NCI-H1417 (cell line): ENCODE data around the gene GREM2.

Source experiments
- DNase-seq, 3 experiments: peaks; one replicate each; lab custom pipeline; 2025; lab: John Stamatoyannopoulos, UW

The GREM2 gene

GRCh38 chr1:240559781-240560180, 52.2 kb downstream of the GREM2 start:
- no peak for DNase-seq

- DNase-seq: no peak
Measured at GRCh38 chr1:240555524-240555923, 56.4 kb downstream of the GREM2 start.

DNA sequence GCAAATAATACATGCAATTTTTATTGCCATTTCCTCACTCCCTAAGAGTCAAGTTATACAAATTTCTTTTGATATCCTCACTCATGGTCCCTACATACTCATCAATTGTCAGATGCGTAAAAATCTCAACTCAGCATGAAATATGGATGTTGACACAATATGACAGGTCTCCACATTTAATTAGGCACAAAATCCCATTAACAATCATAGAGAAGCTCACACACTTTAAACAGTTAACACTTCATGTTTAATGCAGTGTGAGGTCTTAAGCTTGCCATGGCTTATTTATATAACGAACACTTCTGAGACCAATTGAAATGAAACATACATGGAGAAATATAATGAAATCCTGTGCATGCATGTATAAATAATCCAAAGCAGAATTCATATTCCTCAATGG, 58.6 kb downstream of the GREM2 start:
- peak in 1 of 3 experiments; percentile 63 for DNase-seq

- peak in 2 of 3 experiments; percentile 43 to 81 for DNase-seq
Measured at GRCh38 chr1:240539769-240540414, 72.1 kb downstream of the GREM2 start.

DNA sequence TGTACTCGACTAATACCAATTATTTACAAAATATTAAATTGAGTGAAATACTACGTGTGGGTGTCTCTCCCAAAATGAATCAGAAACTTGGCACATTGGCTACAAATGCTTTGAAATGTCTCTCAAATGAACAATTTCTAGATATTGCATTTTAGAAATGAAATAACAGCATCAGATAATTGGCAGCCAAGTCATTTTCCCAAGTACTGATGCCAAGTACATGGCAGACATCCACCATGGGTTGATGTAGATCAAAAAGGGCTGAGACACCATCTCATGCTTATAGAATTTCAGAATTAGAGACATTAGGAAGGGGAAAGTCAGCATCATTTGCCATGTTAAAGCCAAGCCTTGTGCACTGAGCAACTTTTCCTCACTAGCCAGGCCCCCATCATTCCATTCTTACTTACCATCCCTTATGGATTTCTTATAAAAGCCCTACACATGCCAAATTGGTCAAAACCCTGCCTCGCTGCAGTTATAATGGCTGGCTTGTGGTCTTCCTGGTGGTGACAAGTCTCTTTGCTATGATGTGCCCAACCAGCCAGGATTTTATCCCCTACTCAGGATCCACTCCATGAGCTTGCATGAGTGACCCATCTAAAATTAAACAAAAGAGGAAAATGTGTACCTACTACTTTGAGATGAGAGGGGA, 73.1 kb downstream of the GREM2 start:
- no peak for DNase-seq

DNA sequence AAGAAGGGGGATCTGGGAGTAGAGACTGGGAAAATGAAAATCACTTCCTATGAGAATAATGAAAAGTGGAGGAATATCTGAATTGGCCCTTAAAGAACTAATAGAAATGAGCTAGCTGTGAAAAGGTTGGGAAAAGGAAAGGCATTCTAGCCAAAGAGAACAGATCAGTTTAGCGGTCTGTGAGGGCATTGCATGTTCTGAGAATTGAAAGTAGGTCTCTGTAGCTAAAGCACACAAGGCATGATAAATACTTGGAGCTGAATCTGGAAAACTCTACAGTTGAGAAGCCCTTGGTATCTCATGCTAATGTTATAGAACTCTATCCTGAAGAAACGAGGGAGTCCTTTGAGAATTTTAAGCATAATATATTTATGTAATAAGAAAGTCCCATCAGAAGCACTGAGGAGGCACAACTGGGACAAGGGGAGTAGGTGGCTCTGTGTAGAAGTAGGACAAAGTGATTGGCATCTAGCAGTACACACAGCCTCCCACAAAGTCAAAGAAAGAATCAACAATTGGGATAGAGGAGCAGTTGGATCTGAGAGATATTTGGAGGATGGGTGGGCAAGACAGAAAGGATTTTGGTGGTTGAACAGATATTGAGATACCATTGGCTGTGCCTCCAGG, 78.7 kb downstream of the GREM2 start:
- no peak for DNase-seq

- DNase-seq: peak in 1 of 3 experiments; percentile 43
Measured at GRCh38 chr1:240528591-240528990, 83.4 kb downstream of the GREM2 start.

DNA sequence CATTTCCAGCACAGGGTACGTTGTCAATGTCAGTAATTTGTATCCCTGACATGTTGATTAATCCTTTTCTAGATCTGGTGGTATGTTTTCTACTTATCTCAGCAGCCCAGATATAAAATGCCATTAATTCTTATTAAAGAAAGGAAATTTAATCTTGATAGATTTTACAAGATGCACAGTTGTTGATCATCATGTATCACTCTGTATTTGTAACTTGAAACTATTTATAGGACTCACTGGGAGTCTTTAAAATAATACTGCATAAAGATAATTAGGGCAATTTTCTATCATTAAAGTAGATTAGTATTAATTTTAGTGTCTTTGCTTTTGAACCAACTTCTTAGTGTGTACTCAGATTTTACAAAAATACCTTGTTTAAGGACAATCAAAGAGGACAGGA, 84.9 kb downstream of the GREM2 start:
- peak in 1 of 3 experiments; percentile 79 for DNase-seq

DNA sequence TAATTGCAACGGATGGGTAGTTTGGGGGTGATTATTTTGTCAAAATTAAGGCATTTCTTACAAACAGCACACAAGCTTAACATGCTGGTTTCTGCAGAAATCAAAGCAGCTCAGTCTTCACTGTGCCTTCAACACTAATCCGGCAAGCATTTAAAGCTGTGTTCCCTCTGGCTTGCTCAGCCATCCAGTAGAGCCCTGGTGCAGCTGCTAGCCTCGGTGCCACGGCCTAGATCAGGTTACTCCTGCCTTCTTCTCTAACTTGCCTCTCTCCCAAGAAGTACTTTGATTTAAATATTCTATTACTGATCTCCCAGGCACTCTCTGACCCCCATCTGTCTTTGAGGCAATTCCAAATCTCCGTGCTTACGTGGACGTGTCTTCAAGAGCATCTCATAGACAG, 85.6 kb downstream of the GREM2 start:
- peak in 1 of 3 experiments; percentile 61 for DNase-seq

GRCh38 chr1:240524356-240525069, 87.4 kb downstream of the GREM2 start:
- DNase-seq: peak in 1 of 3 experiments; percentile 1

DNA sequence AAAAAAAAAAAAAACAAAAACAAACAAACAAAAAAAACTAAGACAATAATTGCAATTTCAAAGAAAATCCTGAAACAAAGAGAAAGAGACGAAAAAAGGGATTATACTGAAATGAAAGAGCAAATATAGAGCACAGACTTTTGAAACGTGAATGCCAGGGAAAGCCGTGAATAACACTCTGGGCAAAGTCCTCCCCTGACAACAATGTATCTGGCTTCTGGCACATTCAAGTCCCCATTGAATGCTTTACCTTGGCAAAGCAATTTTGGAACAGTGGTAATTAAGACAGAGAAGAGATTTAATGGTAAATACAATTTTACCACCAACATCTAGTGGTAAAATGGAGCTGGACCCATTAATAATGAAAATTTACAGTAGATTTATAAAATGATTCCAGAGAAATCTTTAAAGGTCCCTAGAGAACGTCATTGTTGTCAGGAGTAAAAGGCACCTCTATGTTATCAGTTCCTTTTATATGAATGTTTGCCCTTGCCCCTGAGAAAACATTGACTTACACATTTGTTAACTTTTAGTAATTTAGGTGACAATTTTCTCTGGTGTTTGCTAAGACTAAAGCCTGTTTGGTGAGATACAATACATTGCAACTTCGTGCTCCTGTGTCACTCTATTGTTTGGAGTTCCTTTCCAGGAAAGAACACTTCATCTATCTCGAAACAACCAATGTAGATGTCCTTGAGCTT, 89.7 kb downstream of the GREM2 start:
- DNase-seq: peak in 1 of 3 experiments; percentile 37

DNA sequence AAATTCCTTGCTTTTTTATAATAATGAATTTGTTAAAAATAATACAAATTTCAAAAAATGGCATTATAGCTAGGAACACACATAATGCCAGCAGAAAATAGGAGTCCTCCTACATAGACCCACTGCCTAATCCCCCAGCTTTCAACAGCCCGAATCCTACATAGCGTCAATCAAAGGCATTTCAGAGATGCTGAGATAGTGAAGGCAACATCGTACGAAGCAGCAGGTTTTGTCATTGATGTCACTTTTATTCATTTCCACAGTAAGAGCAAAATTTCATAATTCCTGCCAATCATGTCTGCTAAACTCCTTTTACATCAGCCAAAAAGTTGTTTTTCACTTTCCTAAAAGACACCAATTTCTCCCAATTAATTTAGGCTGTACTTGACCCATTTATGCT, 94.1 kb downstream of the GREM2 start:
- DNase-seq: no peak

DNA sequence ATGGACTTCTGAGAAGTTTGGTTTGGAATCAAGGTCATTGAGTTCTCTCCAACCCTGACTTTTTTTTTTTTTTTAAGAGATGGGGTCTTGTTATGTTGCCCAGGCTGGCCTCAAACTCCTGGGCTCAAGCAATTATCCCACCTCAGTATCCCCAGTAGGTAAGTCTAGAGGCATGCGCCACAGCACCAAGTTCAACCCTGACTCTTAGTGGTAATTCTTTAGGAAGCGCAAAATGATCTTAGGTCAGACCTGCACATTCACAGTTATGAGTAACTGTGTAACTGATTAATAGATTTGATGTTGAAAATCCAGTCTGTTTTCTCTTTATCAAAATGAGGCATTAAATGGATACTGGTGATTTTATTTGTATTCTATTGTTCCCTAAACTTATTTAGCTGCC, 95.9 kb downstream of the GREM2 start:
- no peak for DNase-seq

DNA sequence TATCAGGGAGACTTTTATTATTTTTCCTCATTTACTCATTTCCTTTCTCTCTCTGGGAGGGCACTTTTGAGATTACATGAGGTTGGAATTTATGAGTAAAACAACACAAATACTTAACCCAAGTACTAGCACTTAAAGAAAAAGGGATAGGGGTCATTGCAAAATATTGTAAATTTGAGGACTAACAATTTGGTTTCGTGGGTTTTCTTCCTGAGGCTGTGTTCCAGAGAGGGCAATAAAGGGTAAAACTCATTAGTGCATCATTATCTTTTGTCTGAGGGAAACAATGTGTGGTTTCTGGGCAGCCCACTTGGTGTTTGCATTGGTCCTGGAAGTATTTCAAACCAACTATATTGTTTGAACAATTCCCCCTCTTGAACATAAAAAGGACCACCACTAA, 96.5 kb downstream of the GREM2 start:
- no peak for DNase-seq

- DNase-seq: no peak
Measured at GRCh38 chr1:240511789-240512188, 100.2 kb downstream of the GREM2 start.

DNA sequence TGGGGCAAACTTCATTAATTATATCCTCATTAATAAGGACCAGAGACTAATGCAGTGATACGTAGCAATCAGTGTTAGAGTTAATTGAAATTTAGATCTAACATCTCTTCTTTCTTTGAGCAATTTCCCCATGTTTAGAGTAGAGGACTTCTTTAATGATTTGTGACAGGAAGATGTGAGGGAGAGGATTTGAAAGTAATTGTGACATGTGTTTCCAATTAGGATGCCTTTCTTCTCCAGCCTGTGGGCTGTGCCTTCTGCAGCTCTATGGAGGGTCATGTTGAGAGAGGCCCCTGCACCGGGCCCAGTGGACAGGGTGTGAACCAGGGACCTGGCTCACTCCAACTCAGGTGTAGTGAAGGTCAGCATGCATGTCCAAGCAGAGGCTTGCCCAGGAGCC, 103.0 kb downstream of the GREM2 start:
- DNase-seq: no peak

DNA sequence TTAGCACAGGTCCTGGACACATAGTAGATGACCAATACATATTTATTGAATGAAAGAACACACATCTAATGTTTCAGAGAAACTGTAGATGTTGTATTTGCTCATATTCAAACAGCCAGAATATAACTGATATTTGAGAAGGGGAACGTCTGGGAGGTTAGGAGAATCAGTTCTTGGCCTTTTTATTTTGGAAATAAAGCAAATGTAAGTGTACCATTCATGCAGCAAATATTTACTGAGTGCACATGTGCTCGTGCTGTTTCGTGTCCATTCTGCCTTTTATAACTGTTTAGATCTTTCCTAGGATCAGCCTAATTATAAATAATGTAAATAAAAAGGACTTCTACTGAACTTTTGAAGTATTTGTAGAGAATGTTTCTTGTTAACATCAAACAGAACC, 103.8 kb downstream of the GREM2 start:
- no peak for DNase-seq

GRCh38 chr1:240506176-240506575, 105.8 kb downstream of the GREM2 start:
- no peak for DNase-seq

DNA sequence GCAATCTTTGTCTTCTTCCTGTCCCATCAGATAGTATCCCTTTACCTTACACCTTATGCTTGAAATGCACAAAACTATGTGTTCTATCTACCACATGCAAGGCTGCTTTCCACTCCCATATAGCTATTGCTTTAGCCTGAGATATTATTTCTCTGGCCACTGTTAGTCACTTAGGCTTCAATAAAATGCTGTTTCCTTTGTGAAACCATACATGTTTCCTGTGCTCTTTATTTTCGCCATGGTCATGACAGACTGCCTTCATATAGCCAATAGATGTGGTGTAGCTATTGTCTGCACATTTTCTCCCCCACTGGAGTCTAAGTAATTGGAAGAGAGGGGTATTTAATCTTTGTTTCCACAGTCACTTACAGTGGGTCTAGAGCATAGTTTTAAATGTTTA, 108.4 kb downstream of the GREM2 start:
- no peak for DNase-seq

DNA sequence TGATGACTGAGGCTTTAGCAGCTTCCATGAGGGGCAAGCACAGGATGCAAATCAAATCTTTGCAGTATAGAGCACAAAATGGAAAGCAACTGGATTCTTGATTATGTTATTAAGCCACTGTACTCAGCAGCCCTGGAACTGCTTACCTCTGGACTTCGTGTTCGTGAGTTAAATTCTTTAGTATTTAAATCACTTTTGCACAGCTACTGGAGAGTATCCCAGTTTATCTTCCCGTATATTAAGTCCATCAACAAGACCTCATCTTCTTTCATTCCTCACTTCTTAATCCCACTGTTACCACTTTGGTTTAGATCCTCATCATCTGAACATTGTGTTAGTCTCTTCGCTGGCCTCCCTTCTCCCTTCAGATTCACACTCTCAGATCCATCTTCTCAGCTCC, 108.9 kb downstream of the GREM2 start:
- DNase-seq: no peak

DNA sequence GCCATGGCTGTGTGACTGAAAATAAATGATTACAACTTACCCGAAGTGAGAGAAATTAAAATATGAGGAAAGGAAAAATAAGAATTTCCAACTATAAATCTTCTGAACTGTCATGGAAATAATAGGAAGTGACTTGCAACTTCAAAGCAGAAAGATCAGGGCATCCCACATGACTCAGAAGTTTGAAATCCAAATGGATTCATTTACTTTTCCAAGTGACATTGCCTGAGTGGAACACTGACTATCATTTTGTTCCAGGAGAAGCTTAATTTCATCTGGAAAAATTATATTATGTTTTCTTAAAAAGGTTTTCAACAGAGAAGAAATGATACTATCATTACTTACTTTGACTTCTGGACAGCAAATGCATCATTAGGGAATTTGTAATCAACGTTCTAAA, 110.8 kb downstream of the GREM2 start:
- DNase-seq: no peak

GRCh38 chr1:240500647-240501046, 111.3 kb downstream of the GREM2 start:
- no peak for DNase-seq
